ENCODE data around the gene VAV3.
"Not testable (repeated sequence)": the region's sequence is repeated elsewhere in the genome, so short reads cannot be mapped to it uniquely, and the experiment has no call there.

The VAV3 gene

GRCh38 chr1:107877745-107878144 is 87.2 kb downstream of the VAV3 start:
- DNase-seq = no peak

GRCh38 chr1:107877092-107877491 is 87.9 kb downstream of the VAV3 start:
- DNase-seq = no peak

- DNase-seq = no peak
These were observed 89.3 kb downstream of the VAV3 start for GRCh38 chr1:107875689-107876088.

GRCh38 chr1:107874221-107874620 is 90.8 kb downstream of the VAV3 start:
- no peak for DNase-seq

GRCh38 chr1:107871687-107872395 is 93.1 kb downstream of the VAV3 start:
- DNase-seq = no peak

- DNase-seq = no peak
These were observed 93.7 kb downstream of the VAV3 start for GRCh38 chr1:107871259-107871658.

- DNase-seq = no peak
These were observed 94.3 kb downstream of the VAV3 start for GRCh38 chr1:107870696-107871095.

GRCh38 chr1:107867897-107868296 is 97.1 kb downstream of the VAV3 start:
- DNase-seq = no peak

- DNase-seq = peak; percentile 17
These were observed 97.6 kb downstream of the VAV3 start for GRCh38 chr1:107867422-107867821.

- DNase-seq = no peak
These were observed 98.1 kb downstream of the VAV3 start for GRCh38 chr1:107866870-107867269.

- no peak for DNase-seq
These were observed 99.4 kb downstream of the VAV3 start for GRCh38 chr1:107865627-107866026.

- no peak for DNase-seq
These were observed 101.6 kb downstream of the VAV3 start for GRCh38 chr1:107863342-107863741.

GRCh38 chr1:107862064-107862463 is 102.9 kb downstream of the VAV3 start:
- DNase-seq = no peak

GRCh38 chr1:107858323-107858722 is 106.7 kb downstream of the VAV3 start:
- no peak for DNase-seq

GRCh38 chr1:107851418-107851817 is 113.6 kb downstream of the VAV3 start:
- DNase-seq = no peak

GRCh38 chr1:107844541-107845194 is 120.3 kb downstream of the VAV3 start:
- not testable (repeated sequence) for DNase-seq

GRCh38 chr1:107843989-107844388 is 121.0 kb downstream of the VAV3 start:
- no peak for DNase-seq

GRCh38 chr1:107842241-107842640 is 122.7 kb downstream of the VAV3 start:
- no peak for DNase-seq

GRCh38 chr1:107840725-107841124 is 124.3 kb downstream of the VAV3 start:
- no peak for DNase-seq

GRCh38 chr1:107838056-107838455 is 126.9 kb downstream of the VAV3 start:
- no peak for DNase-seq

GRCh38 chr1:107835151-107835670 is 129.8 kb downstream of the VAV3 start:
- no peak for DNase-seq

- DNase-seq = no peak
These were observed 131.9 kb downstream of the VAV3 start for GRCh38 chr1:107833061-107833460.

- no peak for DNase-seq
These were observed 133.1 kb downstream of the VAV3 start for GRCh38 chr1:107831921-107832320.

- DNase-seq = no peak
These were observed 134.5 kb downstream of the VAV3 start for GRCh38 chr1:107830526-107830925.

GRCh38 chr1:107830075-107830474 is 134.9 kb downstream of the VAV3 start:
- DNase-seq = no peak

Data from NCI-H2227 treated with DMSO at 0.1 percent for 48 hours (cell line).